Measurements from ENCODE around the gene PLCH1.

Gene PLCH1

DNA sequence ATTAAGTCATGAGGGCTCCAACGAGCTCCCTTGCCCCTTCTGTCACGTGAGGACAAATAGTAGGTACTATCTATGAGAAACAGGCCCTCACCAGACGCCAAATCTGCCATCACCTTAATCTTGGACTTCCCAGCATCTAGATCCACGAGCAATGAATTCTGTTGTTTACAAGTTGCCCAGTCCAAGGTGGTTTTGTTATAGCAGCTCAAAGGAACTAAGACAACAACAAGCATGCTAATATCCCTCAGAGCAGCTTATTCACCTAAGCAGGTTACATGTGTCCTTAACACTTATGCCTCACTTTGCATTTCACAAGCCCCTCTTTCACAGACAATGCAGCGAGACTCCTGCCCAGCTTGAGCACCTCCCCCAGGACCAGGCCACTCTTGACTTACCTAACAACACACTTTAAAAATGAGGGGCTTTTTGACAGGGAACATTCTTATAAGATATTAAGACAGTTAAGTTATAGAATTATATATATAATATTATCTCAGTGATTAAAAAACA lies 219.5 kb downstream of the PLCH1 start:
- no peak for DNase-seq

DNA sequence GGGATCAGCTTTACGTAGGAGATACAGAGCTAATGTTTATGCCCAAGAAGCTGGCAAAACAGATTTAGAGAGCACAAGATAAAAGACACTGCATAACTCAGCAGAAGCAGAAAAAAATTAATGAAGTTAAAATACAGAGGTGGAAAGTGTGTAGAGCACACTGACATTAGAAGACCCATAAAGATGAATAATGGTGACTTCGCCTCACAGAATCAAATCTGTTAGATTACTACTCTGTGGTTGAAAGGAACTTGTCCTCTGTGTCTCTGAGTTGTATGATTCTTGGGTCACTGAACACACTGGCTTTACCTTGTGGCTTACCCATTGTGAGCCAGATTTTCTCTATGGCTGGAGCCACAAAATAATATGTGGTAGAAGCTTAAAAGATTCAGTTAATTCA lies 224.4 kb downstream of the PLCH1 start:
- no peak for DNase-seq

DNA sequence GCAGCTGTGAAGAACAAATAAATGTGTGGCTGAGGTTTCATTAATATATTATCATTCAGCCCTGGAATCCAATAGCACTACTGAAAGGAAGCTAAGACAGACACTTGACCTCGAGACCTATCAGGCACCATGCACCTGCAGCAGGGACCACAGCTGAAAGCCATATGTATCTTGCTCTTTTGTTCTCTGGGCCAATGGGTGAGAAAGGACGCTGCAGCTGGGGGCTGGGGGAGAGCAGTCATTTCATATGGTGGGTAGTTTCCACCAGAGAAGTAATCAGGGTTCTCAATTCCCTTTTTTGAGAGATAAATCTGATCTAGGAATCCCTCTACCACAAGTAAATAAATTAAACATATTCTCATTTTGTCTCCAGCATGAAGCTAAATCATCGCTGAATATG lies 225.8 kb downstream of the PLCH1 start:
- DNase-seq = no peak

DNA sequence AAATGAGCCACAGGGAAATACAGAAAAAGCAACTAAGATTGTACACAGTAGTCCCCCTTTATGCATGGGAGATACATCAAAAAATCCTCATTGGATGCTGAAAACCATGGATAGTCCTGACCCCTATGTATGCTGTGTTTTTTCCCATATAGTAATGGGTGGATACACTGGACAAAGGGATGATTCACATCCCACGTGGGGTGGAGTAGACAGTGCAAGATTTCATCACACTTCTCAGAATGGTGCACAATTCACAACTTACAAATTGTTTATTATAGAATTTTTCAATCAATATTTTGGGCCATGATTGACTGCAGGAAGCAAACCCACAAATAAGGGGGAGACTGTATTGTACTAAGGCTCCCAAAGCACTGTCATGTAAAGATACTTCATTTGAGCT lies 227.0 kb downstream of the PLCH1 start:
- DNase-seq = no peak

DNA sequence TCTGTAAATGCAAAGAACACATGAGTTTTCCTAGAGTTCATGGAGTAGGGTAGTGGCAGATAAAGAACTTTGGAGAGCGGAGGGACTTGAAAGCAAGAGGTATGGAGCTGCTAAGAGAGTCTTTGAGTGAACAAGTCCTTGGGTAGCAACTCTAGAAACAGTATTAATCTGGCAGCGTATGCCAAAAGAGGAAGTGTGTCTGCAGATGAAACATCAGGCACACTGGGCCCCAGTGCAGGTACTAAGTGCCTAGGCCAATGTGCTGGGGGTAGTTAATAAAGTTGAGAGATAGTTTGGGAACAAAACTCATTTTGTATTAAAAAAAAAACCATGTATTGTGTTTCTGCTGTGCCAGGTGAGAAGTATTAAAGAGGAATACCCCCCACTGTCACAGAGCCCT lies 228.4 kb downstream of the PLCH1 start:
- DNase-seq = no peak

DNA sequence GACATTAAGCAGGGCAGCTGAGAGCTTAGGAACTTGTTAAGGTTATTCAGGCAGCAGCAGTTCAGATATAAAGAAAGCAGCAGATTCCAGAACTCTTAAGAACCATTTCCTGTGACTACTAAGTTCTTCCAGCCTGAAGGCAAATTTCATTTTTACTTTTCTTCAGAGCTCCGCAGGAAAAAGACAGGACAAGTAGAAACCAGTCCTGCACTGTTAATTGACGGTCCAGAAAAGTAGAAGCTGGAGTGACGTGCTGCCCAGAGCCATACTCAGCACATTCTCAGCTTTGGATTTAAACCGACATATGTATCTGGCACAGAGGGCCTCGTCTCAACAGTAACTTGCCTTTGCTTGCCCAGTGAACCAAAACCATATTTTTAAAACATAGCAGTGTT lies 232.0 kb downstream of the PLCH1 start:
- DNase-seq = no peak

DNA sequence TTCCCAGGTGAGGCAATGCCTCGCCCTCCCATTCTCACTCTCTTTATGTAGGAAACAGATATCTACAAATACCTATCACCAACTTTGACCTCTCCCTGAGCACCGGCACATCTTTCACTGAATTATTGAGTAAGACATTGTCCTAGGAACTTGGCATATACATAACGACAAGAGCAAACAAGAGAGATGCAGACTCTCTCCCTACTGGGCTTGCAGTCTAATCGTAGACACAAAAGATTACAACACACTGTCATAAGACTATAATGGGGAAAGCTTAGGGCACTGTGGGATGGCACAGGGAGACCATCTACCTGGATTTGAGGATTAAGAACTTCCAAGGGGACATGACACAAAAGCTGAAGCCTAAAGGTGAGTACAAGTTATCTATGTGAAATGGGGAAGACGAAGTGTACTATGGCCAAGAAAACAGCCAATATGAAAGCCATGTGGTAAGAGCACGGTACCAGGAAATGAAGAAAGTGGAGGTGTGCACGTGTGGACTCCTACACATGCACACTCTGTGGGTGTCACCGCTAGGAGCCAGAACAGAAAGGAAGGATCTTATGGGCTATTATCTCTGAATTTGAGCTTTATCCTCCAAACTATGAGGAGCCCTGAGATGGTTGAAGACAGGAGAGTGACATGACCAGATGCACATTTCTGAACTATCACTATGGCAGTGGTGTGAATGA lies 232.6 kb downstream of the PLCH1 start:
- no peak for DNase-seq

DNA sequence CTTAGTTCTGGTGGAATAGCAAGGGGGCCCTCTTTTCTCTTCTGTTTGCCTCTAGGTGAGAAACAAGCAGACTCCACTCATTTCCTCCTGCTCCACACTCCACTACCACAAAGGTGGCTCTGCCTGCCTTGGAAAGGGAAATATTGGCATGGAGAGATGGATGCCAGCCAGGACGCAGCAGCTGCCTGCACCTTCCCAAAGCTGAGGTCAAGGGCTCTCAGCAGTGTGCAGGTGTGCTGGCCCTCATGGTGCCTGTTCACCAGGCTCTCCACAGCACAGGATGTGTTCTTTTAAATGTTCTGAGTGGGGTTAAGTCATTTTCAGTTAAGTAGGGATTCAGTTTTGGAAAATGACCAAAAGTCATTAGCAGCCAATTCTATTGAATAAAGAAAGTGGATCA lies 240.2 kb downstream of the PLCH1 start:
- no peak for DNase-seq

DNA sequence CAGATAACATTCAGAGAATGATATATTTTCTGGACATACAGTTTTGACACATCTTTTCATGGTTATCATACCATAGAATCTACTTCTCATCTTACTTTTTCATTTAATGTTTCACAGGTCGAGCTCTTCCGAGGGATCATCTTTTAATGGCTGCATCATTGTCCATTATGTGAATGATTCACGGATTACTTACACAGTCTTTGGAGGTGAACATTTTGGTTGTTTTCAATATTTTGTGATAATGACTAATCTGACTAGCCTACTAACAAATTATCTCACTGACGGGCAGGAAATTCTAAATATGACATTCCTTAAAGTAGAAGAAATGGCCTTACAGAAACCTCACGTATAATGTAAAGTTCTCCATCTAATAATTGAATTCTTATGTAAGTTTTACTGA lies 242.2 kb downstream of the PLCH1 start:
- no peak for DNase-seq

DNA sequence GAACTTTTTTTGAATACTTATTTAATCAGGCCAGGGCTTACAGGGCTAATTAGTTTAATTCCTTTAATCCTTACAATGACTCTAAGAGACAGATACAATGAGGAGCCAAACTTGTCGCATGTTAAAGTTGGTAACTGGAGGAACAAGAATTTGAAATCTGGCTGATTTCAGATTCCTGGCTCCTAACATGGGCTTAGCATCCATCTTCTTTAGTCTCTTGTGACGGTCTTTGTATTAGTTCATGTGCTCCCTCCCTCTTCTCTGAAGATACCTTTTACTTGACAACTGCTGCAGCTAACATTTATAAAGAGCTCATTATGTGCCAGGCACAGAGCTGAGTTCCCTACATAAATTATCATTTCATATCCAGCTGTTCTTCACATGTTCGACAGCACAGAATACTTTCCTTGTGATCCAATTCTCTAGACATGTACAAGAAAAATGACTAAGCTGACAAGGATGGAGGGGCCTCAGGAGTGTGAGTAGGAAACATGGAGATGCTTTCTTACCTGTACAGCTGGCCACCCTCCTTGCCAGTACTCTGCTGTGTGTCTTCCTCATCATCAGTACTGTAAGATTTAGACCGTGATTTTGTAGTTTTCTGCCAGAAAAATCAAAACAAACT lies 244.6 kb downstream of the PLCH1 start:
- no peak for DNase-seq

DNA sequence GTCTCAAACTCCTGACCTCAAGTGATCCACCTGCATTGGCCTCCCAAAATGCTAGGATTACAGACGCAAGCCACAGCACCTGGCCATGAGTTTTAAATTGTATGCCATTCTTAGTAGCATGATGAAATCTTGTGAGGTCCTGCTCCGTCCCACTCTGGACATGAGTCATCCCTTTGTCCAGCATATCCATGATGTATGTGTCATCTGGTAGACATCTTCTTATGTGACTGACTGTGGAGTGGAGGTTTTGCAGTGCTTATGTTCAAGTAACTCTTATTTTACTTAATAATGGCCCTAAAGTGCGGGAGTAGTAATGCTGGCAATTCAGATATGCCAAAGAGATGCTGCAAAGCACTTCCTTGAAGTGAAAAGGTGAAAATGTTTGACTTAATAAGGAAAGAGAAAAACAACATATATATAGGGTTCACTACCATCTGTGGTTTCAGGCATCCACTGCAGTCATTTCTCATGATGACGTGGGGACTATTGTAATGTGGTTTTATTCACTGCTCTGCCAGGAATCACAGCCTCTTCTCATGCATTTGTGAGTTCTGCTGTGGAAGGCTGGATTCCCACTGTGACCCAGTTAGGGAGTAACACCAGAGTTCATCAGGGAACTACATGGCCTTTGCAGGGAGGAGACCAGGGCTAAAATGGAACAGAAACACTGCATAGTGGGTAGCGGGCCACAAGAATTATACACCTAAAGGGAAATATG lies 246.8 kb downstream of the PLCH1 start:
- DNase-seq = no peak

DNA sequence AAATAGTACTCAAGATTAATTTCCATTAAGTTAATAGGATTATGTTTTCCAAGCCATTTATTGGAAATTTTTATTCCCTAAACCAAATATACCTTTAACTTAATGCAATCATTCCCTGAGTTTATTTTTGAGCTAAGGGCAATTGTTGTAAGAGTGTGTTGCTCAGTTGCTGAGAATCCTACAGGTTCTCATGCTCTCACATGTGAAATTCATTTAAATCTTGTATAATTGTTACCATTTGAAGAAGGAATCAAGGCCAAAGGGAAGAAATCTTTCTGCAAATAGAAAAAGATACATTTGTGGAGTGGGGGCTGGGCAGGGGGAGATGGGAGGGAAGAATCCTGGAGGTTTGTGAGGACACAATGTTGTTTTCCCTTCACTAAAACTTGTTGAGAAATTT lies 248.7 kb downstream of the PLCH1 start:
- DNase-seq = no peak

DNA sequence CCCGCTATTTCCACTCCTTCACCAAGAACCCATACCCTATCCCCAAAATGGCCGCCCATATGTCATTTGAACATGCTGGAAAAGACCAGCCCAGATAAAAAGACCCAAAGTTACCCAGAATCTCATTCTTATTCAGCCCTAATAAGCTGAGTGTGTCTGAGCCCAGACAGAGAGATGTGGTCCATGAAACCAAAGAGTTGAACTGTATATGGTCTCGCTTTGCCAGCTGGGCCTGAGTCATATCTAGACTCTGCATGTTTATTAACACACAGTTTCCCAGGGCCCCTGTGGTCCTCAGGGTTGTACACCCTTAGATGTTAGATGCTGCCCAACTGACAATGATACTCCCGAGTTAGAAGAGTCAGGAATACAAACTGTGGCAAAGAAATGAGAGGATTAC lies 249.5 kb downstream of the PLCH1 start:
- DNase-seq = no peak

DNA sequence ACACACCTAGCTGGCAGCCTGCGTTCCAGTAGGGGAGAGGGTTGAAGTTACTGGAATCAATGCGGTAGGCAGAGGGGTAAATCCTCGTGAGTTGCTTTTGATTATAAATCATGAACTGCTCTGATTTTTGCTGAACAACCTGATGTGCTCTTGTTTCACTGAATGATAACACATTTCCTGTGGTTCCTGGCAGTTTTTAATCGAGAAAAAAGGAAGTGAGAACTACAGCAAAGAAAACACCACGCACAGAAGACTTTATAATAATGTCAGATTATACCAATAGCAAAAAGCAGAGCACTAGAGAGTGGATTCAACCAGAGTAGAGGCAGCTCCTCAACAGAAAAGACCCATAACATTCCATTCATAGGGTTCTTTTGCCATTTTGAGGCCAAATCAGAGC lies 250.5 kb downstream of the PLCH1 start:
- DNase-seq = no peak

DNA sequence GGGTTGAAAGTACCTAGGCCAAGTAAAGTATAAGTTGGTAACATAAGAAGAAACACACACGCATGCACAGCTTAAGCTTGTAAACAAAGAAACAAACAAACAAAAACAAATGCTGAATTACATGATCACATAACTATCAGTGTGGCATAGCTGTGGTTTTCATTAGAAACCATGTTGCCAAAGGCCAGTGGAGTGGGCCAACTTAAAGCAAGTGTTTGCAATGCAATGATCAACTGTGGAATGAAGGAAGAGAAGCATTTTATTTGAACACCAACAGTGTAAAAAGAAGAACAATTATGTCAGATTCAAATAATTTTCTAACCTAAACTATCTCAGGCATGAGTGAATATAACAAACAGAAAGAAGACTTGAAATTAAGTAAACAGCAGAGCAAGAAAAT lies 252.0 kb downstream of the PLCH1 start:
- DNase-seq = no peak

DNA sequence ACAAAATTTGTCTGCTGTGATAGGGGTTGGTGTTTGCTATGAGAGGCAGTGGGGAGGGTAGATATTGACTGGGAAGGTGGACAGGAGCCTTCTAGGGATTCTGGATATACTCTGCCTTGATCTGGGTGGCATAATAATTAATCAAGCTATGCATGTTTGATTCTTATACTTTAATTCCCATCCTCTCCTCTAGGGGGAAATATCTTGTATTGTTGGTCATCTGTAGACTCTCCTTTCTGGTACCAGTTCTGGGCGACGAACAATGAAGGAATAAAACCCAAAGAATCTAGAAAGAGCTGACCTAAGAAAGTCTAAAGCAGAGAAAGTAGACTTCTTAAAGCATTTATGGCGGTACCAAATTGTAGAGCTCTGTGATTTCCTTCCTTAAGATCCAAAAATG lies 253.2 kb downstream of the PLCH1 start:
- no peak for DNase-seq

DNA sequence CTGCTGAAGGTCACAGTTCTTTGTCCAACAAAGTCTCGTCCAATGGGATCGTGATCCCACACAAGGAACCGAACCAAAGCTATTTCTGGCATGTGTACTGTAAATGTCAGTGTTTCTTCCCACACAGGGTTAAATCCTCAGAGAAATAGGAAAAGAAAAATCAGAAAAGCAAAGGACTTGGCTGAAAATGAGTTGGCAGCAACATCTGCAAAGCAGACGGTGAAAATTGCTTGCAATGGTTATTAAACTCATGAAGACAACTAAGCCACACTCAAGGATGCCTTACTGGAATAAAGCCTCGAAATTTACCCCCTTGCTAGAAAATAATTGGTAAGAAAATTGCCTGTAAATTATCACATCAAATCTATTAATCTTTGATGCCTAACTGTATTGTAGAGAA lies 256.2 kb downstream of the PLCH1 start:
- DNase-seq = no peak

DNA sequence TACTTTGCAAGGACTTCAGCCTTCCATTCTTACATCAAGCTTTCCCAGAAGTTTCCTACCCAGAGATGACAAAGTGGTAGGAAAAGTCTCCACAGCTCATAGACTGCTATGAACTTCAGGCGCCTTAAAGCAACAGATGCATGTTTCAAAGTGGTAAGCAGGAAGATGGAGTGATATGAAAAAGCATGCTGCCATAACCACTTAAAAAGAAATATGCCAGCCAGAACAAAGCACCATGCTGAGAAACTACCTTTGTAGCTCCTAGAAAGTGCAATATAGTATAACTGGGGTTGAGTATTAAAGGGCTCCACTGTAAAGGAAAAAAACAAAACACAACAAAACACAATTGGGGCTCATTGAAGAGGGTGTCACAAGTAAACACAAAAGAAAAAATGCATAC lies 259.0 kb downstream of the PLCH1 start:
- DNase-seq = no peak

DNA sequence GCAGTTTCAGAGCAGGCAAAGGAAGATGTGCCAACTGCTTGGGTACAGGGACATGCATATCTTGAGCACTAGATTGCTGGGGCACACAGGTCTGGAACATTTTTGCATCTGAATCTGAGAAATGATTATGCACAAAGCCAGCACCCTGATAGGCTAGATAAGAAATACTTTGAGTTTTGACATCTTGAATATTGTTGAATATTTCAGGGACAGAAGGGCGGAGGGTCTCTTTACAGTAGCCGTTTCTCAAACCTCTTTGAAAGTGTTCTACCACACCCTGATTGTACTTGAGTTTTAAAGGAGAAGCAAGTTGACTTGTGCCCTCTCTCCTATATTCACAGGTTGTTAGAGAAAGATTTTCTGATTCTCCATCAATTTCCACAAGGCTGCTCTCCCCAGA lies 263.3 kb downstream of the PLCH1 start:
- DNase-seq = no peak

DNA sequence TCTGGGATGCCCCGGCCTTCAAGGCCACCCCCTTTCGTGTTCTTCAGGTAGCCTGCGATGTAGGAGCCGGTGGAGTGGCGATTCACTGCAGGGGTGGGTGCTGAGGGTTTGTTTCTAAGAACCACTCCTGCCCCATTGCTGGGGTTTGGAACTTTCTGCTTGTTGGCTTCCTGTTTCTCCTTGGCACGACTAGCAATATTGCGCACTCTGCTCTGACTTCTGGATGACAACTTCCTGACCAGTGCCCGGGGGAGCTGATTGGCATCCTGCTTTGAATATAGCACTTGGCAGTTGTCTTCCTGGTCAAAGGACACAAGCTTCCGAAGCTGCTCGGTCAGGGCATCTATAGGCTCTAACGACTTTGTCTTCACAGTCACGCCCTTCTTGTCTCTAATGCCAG lies 263.8 kb downstream of the PLCH1 start:
- no peak for DNase-seq

DNA sequence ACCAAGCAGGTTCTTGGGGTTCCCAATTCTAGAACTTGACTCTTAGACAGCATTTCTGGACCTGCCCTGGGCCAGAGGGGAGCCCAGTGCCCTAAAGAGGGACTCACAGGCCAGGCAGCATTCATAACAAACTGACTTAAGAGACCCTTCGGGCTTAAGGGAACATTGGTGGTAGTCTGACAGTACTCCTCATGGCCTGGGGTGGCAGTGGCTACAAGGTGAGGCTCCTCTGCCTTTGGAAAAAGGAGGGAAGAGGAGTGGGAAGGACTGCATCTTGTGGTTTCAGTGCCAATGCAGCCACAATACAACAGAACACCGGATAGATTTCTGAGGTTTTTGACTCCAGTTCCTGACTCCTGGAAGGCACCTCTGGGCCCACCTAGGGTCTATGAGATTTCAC lies 279.2 kb downstream of the PLCH1 start:
- DNase-seq = no peak

DNA sequence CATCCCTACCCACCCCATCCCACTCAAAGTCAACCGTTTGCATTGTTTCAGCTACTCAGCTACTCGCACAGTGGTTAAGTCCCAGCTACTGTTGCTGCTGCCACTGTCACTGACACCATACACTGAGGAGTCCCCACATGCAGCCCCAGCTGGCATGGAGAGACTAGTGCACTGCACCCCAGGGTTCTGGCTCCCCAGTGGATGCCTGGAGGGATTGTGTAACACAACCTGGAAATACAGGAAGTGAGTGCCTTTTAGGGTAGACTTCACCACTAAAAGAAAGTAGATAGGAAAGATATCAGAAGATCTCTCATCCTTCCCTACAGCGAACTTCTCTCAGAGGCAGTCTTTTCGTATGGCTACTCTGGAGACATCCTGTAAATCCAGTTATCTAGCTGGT lies 282.2 kb downstream of the PLCH1 start:
- no peak for DNase-seq

DNA sequence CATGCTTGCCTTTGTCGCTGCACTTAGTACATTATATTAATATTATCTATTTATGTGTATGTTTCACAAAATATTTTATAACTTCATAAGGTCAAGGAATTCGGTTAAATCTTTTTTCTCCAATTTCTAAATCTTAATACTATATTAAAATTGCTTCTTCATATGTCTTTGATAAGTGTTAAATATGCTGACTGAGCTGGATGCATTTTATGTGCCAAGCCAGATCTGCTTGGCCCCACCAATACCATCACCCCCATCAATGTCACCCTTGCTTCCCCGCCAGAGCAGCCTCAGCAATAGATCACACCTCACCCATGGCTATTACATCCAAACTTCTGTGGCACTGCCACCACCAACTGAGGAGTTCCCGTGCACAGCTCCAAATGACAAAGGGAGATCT lies 287.3 kb downstream of the PLCH1 start:
- no peak for DNase-seq

DNA sequence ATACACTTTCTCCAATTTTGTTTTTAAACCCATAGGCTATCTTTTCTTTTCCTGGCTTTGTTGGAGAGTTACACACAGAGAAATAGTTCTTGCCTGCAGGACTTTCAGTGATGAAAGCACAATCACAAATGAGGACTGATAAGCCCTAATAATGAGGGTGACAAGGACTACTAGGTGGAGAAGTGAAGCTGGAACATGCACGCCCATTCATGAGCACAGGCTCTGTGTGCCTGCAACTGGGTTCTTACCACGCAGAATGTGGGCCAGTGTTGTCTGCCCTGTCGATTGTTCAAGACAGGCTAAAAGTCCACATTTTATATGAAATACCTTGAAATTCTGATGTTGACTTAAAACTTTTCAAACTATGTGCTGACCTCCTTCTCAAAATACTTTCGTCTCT lies 289.1 kb downstream of the PLCH1 start:
- no peak for DNase-seq

Measured in activated T-cell treated with anti-CD3 and anti-CD28 coated beads, Interleukin-2, amount 50 U/mL, for 1 hour (primary cell).